KOPT-K1 (cell line): ENCODE measurements around the gene PIK3R6.

Experiments used
- H3K27ac ChIP-seq: fragments of 200-600 bp; sonication (generic); 2 replicates; pipeline ENCODE4 v1.5.1; 2016; ENCODE audit warnings: antibody characterized with exemption, mild to moderate bottlenecking, low read depth, low read length; ENCODE audit not compliant: poor library complexity, severe bottlenecking
- H3K36me3 ChIP-seq: fragments of 200-600 bp; sonication (generic); 2 replicates; pipeline ENCODE4 v1.5.1; 2017; ENCODE audit warnings: antibody characterized with exemption, mild to moderate bottlenecking, low read length, moderate library complexity; ENCODE audit not compliant: insufficient read depth
- H3K9me3 ChIP-seq: fragments of 200-600 bp; sonication (generic); 2 replicates; pipeline ENCODE4 v1.5.1; 2017; ENCODE audit warnings: antibody characterized with exemption, low read length, mild to moderate bottlenecking; ENCODE audit not compliant: insufficient read depth, poor library complexity, severe bottlenecking

PIK3R6 gene

DNA sequence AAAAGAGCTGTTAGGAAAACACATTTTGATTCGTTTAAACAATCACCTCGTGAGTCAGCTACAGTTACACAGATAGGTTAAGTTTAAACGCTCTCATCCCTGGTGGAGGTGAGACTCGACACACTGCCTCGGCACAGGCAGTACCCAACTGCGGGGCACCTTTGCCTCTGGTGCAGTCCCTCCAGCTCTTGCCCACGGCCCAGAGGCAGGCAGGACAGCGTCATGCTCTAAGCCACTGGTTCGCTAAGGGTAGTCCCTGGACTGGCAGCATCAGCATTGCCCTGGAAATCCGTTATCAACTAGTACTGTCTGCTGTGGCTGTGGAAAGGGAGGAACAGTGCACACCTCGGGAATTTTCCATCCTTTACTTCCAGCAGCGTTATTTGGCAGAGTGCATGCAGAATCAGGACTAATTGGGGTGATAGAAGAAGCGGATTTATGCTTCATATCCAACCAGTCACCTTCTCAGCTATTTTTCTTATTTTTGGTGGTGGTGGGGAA, 3.7 kb upstream of the PIK3R6 start:
- Histone ChIP-seq H3K27ac (no peak overlapping the region), H3K36me3 (no peaks in the 10 kb centered on the region), H3K9me3 (no peaks in the 10 kb centered on the region)

GRCh38 chr17:8870406-8871040, 3.0 kb upstream of the PIK3R6 start:
- Histone ChIP-seq H3K9me3 (no peaks in the 10 kb centered on the region), H3K36me3 (no peaks in the 10 kb centered on the region), H3K27ac (no peak overlapping the region)

GRCh38 chr17:8869114-8869815, 1.8 kb upstream of the PIK3R6 start:
- Histone ChIP-seq H3K9me3 (no peaks in the 10 kb centered on the region), H3K27ac (no peak overlapping the region), H3K36me3 (no peaks in the 10 kb centered on the region)

- Histone ChIP-seq H3K36me3 (no peaks in the 10 kb centered on the region), H3K27ac (no peak overlapping the region), H3K9me3 (no peaks in the 10 kb centered on the region)
Observed at GRCh38 chr17:8868529-8868951, 1.1 kb upstream of the PIK3R6 start.

DNA sequence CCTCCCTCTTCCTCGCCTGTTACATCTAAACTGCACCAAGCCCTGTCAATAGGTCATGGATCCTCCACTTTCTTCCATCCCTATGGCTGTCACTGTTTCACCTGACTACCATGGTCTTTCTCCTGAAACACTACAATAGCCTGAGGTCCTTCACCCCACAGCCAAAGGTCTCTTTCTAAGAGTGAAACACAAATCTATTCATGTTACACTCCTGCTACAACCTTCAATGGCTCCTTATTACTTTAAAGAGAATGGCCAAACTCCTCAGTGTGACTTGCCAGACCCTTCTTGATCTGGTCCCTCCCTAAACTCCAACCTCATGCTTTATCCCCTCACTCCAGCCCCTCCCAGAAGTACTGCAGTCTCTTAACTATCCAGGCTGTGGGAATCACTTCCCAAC, 618 bp upstream of the PIK3R6 start:
- peak overlapping the region; percentile 59 for H3K27ac ChIP-seq

DNA sequence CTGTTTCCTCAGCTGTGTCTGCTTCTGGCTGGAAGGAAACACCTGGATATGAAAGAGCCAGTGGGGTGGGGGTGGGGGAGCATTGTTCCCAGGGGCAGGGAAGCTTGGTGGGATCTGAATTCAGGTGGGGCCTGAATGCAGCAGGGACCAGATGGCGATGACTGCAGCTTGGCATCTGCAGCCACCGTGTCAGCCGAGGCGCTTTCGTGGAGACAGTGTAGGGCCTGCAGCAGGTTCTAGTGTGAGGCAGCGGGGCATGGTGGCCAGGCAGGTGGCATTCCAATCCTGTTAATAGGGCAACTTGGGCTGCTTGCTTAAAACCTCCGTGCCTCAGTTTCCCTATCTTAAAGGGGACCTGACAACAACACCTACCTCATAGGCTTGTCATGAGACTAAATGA, 1.7 kb downstream of the PIK3R6 start:
- Histone ChIP-seq H3K27ac (peak overlapping the region; percentile 4), H3K36me3 (no peaks in the 10 kb centered on the region), H3K9me3 (no peaks in the 10 kb centered on the region)

More for the DNA sequence above, 618 bp upstream of the PIK3R6 start:
- Histone ChIP-seq H3K9me3 (no peaks in the 10 kb centered on the region), H3K36me3 (no peaks in the 10 kb centered on the region)

DNA sequence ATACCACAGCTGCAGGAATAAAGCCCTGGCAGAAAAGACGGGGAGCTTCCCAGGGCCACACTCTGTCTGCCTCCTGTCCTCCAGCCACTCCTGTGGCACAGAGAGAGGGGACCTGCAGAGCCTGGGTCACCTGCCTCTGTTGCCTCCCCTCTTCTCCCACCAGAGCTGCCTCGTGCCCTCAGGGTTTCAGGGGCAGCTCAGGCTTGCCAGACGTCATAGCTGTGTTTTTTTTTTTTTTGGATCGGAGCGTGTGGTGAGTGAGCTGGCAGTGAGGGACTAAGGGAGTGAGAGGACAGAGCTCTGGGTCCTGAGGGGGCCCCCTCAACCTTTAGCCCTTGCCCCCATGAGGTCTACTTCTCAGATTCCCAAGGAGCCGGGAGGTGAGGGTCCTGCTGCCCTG, 2.1 kb downstream of the PIK3R6 start:
- H3K9me3 ChIP-seq, result no peaks in the 10 kb centered on the region
- H3K27ac ChIP-seq, result peak overlapping the region; percentile 4
- no peaks in the 10 kb centered on the region for H3K36me3 ChIP-seq

DNA sequence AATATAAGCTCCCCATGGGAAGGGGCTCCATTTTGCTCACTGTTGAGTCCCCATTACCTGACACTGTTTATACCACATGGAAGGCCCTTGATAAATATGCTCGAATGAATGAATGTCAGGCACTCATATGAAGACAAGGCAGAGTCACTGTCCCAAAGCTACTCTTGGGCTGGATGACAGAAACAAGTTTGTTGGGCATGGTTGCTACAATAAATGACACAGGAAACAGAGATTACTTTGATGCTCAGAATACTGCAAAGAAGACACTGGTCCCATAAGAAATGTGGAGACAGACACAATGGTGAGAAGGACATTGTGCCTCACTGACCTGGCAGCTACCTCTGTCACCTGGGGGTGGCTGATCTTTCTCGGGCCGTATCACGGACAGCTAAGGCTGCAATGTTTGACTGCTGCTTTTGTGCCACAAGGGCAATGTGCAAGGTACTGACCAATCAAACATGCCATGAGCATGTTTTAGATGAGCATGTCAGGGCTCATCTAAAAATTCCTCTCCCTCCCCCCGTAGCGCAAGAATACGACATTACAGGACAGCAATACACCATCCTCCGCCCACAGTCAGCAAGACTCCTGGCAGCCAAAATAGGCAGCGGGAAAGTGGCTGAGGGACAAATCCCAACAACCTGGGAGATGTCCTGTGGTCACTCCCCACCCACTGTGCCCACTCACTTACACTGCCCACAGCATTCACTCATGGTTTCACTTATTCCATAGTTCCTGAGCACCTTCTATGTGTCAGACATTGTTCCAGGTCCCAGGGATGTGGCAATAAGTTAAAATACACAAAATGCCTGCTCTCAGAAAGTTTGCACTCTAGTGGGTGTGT, 5.0 kb downstream of the PIK3R6 start:
- H3K9me3 ChIP-seq, result no peaks in the 10 kb centered on the region
- H3K27ac ChIP-seq, result peak overlapping the region; percentile 47
- no peaks in the 10 kb centered on the region for H3K36me3 ChIP-seq

DNA sequence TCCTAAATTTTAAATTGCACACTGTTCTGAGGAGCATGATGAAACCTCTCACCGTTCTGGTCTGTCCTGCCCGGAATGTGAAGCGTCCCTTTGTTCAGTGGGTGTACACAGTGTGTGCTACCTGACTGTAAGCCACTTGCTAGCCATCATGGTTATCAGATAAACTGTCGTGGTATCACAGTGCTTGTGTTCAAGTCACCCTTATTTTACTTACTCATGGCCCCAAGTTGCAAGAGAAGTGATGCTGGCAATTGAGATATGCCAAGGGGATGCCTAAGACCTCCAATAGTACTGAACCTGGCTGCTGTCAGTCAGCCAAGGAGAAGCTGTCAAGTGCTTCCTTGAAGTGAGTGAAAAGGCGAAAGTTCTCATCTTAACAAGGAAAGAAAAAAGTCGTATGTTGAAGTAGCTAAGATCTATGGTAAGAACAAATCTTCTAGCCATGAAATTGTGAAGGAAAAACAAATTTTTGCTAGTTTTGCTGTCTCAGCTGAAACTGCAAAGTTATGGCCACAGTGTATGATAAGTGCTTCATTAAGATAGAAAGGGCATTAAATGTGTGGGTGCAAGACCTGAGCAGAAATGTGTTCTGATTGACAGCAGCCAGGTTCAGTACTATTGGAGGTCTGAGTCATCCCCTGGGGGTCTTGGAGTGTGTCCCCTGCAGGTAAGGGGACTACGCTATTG, 5.8 kb downstream of the PIK3R6 start:
- H3K27ac ChIP-seq, result peak overlapping the region; percentile 47
- no peaks in the 10 kb centered on the region for H3K36me3 ChIP-seq
- H3K9me3 ChIP-seq, result no peaks in the 10 kb centered on the region

- Histone ChIP-seq H3K27ac (peak overlapping the region; percentile 89), H3K36me3 (no peaks in the 10 kb centered on the region), H3K9me3 (no peaks in the 10 kb centered on the region)
Observed at GRCh38 chr17:8859804-8860430, 7.6 kb downstream of the PIK3R6 start.

GRCh38 chr17:8859027-8859803, 8.3 kb downstream of the PIK3R6 start:
- Histone ChIP-seq H3K36me3 (no peaks in the 10 kb centered on the region), H3K27ac (peak overlapping the region; percentile 89), H3K9me3 (no peaks in the 10 kb centered on the region)

- Histone ChIP-seq H3K27ac (peak overlapping the region; percentile 89), H3K9me3 (no peaks in the 10 kb centered on the region), H3K36me3 (no peaks in the 10 kb centered on the region)
Observed at GRCh38 chr17:8857919-8858318, 9.6 kb downstream of the PIK3R6 start.

DNA sequence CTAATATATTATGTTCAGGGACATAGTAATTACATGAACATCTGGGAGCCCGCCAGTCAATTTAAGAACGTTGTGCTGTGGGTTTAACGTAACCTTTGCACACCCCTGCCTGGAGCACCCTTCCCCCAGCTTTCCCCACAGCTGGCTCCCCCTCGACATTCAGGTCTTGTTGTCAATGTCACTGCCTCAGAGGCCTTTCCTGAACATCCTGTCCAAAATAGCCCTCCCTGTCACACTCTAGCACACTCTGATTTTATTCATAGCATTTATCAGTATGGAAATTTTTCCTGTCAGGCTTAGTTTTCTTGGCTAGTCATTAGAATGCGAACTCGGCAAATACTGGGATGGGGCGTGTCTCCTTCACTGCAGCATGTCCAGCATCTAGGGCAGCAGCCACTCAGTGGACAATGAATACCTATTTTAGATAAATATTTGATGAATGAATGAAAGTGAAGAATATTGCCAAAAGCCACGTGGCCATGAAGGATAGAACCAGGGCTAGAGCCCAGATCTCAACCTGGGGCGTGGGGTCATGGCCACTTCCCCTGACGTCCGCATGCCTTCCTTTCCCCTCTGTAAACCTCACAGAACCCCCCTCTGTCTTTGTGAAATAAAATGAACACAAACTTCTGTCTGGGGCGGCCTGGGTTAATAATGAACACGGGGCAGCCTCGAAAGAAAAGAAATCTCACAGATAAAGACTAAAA, 10.5 kb downstream of the PIK3R6 start:
- Histone ChIP-seq H3K9me3 (no peaks in the 10 kb centered on the region), H3K27ac (peak overlapping the region; percentile 89), H3K36me3 (no peaks in the 10 kb centered on the region; the same call in 1 of the 2 replicates)
